GM19238 (cell line): Measurements from ENCODE around the gene KCNH6.

Source experiments
- DNase-seq: peaks from one replicate; pipeline ENCODE4 v3.0.0; 2011; ENCODE audit warnings: low spot score; ENCODE audit not compliant: insufficient read length

Gene KCNH6

DNA sequence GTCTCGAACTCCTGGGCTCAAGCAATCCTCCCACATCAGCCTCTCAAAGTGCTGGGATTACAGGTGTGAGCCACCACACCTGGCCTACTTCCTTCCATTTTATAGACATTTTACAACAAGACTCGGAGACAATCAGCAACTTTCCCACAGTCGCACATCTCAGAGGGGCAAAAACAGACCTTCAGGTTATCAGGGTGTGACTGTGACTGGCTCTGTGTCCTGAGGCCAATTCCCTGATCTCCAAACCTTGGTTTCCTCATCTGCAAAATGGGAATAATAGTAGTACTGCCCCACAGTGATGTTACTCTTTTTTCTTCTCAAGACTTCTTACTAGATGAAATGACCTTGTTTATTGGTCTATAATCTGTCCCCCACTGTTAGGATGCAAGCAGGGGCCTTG lies 10.8 kb upstream of the KCNH6 start:
- DNase-seq = no peak

- DNase-seq = no peak
Observed at GRCh38 chr17:63512896-63513644, 10.1 kb upstream of the KCNH6 start.

- no peak for DNase-seq
Observed at GRCh38 chr17:63514477-63514876, 8.7 kb upstream of the KCNH6 start.

DNA sequence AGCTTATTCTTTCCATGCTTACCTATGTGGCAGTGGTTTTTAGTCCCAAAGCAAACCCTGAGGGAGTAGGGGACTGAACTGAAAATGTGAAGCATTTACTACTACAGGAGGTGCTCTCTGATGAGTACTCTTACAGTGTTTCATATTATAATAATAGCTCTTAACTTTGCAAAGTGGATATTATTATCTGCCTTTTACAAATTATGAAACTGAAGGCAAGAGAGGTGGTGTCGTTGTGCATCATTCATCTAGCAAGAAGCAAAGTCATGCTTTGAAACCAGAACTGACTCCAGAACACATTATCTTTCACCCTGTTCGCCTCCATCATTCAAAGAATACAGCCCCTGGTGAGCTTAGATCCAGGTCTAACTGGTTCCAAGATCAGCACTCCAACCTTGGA lies 8.2 kb upstream of the KCNH6 start:
- no peak for DNase-seq

GRCh38 chr17:63515426-63515825 lies 7.7 kb upstream of the KCNH6 start:
- no peak for DNase-seq

- DNase-seq = no peak
Observed at GRCh38 chr17:63516910-63517824, 6.0 kb upstream of the KCNH6 start.

DNA sequence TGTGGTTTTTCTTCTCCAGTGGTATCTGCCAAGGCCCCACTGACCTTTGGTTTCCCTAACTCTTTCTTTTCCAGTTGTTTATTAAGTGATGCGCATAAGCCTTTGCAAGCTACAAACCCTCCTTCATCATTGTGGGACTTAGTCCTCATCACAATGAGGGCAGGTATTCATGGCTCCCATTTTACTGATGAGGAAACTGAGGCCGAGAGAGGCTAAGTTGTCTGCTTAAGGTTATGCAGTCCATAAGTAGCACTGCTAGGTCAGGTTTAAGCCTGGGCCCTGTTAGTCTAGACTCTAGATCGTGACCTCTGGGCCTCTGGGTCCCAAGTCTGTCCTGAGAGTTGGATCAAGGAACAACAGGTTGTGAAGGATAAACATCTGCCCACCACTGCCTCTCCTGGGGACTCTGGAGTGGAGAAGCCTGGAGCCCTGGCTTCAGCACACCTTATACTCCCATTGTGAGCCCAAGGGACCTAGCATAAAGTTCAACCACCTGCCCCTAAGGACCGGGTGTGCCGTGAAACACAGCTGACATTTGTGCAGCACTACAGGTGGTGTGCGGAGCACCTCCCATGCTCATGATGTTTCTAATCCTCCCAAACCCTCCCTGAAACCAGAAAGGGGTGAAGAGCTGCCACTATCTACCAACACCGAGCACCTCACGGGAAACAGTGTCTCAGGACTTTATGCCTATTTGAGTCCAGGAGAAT lies 5.2 kb upstream of the KCNH6 start:
- DNase-seq = no peak

DNA sequence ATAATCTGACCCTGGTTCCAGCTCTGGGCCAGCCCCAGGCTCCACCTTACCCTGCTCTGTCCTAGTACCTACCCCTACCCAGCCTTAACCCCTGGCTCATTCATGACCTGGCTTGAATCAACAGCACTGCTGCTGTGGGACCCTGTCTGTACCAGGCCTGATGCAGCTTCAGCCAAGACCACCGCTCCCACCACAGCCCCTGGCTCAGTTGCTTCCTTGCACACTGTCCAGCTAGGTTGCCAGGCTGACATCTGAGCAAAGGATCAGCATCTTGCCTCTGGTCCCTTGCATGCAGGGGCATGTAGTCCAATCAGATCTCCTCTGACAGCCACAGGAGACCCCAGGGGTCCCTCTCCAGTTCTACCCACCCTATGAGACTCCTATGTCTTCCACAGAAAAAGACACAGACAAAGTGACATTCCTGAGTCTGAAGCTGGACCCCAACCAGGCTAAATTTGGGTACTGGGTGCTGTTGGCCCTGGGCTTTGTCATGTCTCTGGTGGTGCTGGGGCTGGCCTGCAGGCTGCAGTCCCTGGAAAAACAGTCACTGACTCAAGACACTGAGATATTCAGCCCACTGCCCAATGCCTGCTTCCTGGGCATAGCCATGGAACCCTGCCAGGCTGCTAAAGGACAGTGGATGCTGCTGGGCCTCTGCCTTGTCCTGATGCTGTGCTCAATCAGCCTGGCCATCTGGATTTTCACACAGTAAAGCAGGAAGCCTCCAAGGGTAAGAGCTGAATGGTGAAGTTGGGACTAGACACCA lies 3.9 kb upstream of the KCNH6 start:
- no peak for DNase-seq

- no peak for DNase-seq
Observed at GRCh38 chr17:63519972-63520882, 2.9 kb upstream of the KCNH6 start.

- DNase-seq = no peak
Observed at GRCh38 chr17:63524051-63524450, 893 bp downstream of the KCNH6 start.

DNA sequence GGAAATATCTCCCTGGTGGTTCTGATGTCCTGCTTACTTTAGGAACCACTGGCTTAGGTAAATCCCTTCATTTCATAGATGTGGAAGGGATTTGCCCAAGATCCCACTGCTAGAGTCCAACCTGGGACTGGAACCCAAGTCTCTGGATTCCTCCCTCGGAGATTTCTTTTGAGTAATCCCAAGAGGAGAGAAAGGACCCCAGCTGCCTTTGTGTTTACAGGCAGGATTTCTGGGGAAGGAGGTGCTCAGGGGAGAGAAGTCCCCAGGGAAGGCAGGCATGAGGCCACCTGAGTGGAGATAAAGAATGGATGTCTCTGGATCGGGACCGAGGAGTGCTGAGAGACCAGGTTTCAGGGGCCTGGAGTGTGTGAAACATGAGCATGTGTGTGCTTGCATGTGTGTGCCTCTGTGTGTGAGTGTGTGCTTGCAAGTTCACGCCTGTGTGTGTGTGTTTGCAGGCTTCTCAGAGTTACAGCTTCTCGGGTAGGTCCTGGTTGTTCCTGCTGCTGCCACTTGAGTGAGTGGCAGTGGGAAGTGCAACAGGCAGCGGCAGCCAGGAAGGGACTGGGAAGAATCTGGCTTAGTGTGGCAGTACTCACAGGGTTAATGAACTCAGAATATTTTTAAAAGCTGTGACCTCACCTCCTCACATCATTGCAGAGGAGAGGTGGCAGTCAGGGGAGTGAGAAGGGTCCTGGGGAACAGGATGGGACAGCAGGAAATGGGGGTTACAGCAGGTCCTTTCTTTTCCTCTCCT lies 2.2 kb downstream of the KCNH6 start:
- DNase-seq = no peak

- no peak for DNase-seq
Observed at GRCh38 chr17:63526861-63527260, 3.7 kb downstream of the KCNH6 start.

GRCh38 chr17:63528183-63528582 lies 5.0 kb downstream of the KCNH6 start:
- DNase-seq = no peak

- no peak for DNase-seq
Observed at GRCh38 chr17:63529711-63530556, 6.8 kb downstream of the KCNH6 start.

DNA sequence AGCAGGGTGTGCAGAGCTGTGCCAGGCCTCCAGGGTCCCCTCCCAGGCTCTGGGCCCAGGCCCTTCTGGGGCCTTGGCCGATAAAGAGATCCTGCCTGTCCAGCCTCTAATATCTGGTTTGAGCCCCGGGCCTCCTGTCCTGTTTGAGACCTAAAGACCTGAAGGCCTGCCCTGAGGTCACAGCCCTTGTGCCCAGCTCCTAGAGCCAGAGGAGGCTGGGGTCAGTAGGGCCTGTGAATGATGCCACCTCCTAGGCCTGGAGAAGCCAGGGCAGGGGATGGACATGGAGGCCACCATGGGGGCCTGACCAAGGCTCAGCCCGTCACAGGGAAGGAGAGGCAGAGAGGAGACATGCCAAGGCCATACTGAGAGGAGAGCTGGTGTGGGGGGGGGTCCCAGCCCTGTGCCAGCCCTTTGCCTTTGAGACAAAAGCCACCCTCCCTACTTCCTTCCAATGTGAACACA lies 7.4 kb downstream of the KCNH6 start:
- no peak for DNase-seq

- DNase-seq = no peak
Observed at GRCh38 chr17:63531022-63531965, 8.1 kb downstream of the KCNH6 start.

DNA sequence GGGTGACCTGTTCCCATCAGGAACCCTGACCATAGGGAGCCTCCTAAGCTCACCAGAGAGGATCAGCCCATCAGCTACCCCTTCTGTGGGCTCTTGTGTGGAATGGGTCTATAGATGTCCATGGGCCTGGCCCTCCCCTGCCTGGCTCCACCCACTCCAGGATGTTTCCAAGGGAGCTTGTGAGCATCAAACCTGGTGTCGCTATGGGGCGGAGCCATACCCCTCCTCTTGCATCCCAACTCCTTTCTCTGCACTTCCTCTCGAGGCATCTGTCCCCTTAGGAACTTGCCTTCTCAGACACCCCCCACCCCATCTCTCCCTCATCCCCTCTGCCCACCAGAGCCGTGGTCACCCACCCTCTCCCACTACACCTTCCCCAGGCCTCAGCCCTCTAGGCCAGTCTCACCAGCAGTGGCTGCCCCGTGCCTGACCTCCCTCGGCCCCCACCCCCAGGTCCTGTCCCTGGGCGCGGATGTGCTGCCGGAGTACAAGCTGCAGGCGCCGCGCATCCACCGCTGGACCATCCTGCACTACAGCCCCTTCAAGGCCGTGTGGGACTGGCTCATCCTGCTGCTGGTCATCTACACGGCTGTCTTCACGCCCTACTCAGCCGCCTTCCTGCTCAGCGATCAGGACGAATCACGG lies 10.4 kb downstream of the KCNH6 start:
- DNase-seq = no peak
